Stimulated activated CD8-positive, alpha-beta memory T cell treated with anti-CD3 and anti-CD28 coated beads, Interleukin-15, amount 100 ng/mL, for 1 hour (primary cell): Measurements from ENCODE around the gene GPR153.

Experiments used
- DNase-seq: peaks from one replicate; pipeline ENCODE4 v3.0.0-alpha.2; 2020; ENCODE audit warnings: low read depth

The GPR153 gene

DNA sequence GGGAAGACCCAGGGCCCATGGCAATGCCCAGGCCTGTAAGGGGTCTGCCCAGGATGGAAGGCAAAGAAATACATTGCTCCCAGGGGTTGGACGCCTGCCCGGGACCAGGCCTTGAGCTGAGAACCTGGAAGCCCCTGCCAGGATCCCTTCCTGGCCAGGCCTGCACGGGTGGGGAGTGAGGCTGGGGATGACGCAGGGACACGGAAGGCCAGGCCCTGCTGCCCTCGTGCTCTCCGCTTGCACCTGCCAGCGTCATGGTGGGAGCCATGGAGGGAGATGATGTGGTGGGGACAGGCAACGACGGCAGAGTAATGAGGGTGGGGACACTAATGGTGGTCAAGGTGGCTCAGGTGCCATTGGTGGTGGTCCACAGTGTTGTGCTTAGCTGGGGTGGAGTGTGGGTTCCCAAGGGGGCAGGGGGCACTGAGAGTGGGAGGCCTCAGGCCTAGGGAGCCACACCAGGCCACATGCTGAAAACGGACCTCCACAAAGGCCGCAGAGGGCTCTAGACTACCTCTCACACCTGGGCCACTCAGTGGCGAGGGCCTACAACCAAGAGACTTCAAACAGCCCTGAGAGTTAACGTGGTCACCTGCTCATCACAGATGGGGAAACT, 12.6 kb downstream of the GPR153 start:
- DNase-seq = no peak

DNA sequence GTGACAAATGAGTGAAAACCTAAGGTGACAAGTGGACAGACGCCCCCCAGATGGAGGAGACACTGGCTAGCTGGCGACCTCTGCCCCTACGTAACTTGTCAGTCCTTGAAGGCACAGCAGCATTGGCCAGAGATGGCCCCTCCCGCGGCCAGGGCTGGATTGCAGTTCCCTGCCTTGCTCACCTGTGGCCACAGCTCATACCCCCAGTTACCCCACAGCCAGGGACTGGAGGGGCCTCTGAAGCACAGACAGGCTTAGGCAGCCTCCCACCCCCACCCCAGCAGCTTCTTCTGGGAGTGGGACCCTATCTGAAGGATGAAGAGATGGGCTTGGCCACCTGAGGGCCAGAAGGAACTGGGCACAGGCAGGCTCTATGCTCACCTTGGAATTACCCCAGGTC, 13.2 kb downstream of the GPR153 start:
- DNase-seq = no peak

DNA sequence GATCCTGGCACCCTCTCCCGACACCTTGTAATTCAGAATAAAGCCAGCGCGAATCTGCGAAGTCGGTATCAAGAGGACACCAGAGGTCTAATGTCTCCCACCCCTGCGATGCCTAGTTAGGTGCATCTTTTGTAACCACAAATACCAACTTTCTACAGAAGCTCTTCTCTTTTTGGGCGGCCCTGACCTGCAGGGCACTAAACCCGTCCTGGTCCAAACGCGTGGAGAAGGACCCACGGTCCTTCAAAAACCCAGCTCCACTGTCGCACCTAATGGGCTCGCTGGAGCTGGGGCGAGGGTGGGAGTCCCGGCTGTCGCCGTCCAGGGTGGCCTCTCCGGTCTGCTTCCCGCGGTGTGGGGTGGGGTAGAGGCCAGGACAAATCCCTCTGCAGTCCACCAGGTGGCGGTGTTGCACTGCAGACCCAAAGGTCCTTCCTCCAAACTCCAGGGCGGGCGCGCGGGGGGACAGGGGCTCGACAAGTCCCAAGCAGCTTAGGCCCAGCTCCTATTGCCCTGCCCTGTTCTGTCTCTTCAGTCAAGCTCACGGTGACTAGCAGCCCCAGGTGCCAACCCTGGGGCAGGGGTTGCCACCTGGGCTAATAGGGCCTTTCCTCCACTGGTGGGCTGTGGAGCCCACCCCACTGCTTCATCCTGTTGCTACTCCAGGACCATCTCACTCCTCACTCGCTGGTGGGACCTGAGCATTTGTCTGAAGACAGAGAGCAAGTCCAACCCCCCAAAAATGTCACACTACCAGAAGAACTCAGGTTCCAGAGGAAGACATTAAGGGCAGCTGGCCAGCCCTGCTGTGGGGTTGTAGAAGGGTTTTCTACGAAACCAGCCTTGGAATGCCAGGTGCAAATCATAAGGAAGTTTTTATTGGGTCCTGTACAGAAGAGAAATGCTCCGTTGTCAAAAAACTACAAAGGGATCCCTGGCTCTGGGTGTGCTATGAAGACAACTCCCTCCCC, 14.1 kb downstream of the GPR153 start:
- peak; percentile 72 for DNase-seq

DNA sequence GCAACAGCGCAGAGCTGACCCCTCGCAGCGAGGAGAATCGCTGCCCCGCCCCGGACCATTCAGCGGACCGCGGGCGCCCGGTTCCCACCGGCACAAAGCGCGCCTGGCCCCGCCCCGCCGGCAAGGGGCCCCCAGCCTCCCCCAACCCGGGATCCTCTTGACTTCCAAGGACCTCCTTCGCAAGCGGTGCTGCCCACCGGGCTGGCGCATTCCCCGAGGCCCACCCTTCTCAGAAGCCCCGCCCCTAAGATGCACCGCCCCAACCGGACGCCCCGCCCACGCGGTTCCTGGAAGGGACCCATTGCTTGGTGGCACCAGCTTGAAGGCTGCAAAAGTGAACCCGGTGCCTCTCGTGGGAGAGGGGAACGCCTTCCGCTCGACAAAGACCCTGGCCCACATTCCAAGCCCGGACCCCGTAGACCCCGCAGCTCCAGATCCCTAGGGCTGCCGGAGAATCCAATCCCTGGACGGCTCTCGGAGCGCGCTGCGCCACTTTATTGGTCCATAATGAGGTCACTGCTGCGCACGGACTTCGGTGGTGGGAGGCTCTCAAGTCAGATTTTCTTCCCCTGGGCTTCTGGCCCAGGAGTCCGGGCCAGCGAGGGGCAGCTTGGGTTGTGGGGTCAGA, 14.9 kb downstream of the GPR153 start:
- DNase-seq = no peak

DNA sequence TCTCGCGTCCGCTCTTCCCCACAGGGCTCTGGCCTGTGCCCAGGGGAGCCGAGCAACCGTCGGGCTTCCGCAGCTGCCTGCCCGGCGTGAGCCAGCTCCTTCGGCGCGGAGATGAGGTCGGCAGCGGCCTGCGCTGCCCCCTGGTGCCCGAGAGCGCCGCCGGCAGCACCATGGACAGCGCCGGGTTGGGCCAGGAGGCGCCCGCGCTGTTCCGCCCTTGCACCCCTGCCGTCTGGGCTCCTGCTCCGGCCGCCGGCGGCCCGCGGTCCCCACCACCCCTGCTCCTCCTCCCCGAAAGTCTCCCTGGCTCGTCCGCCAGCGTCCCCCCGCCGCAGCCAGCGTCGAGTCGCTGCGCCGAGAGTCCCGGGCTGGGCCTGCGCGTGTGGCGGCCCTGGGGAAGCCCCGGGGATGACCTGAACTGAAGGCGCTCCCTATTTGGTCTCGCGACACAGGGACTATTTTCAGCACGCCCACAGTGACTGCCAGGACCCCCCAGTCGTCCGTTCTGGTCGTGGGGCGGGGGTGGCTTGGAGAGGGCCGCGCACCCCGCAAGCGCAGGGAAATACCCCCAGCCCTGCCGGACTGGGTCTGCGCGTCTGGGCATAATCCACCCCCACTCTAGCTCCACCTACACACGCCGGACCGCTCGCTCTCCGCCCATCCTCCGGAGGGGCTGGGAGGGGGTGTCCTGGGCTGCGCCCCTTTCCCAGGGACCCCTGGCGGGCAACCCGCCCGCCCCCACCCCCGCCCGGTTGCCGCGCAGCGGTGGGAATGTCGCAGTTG, 15.6 kb downstream of the GPR153 start:
- DNase-seq = peak; percentile 60

DNA sequence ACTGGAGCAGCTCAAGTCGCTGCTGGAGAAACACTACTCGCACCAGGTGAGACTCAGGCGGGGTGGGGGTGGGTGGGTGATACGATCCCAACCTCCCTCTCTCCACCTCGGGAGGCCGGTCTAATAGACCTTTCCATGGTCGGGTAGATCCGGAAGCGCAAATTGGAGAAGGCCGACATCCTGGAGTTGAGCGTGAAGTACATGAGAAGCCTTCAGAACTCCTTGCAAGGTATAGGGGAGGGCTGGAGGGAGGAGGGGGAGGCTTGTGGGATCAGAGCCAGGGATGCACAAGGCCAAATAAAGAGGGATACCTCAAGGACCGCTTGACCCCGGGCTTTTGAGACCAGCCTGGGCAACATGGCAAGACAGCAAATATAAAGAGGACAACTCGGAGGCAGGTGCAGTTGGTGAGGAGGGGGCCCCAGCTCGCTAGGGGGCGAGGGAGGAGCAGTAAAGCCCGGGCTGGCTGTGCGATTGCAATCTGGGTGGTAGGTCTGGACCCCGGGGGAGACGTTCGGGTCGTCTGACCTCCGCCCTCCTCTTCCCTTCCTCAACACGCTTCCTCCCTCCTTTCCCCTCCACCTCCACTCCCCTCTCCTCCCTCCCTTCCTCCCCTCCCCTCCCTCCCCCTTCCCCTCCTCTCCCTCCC, 16.4 kb downstream of the GPR153 start:
- DNase-seq = no peak

DNA sequence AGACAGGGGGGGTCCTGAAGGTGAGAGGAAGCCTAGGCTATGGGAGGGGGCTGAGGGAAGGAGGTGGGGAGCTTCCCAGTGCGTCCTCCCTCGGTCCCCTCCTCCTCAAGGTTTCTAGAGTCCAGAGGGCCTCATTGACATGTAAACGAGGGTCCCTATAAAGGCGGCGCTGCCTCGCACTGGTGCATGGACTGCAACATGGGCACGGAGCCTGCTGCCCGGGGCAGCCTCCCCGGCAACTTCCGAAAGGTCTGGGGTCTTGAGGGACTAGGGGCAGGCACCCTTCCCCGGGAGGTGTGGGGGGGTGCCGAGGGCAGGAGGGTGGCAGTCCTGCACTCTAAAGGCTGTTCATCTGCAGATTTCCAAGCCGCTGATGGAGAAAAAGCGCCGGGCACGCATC, 16.9 kb downstream of the GPR153 start, which contains the start of gene HES3:
Gene HES3, plus strand, starts transcription at position 187 of the 400 bp plus-strand sequence. Its CDS starts 187 bp downstream, at position 374.
- DNase-seq = no peak

DNA sequence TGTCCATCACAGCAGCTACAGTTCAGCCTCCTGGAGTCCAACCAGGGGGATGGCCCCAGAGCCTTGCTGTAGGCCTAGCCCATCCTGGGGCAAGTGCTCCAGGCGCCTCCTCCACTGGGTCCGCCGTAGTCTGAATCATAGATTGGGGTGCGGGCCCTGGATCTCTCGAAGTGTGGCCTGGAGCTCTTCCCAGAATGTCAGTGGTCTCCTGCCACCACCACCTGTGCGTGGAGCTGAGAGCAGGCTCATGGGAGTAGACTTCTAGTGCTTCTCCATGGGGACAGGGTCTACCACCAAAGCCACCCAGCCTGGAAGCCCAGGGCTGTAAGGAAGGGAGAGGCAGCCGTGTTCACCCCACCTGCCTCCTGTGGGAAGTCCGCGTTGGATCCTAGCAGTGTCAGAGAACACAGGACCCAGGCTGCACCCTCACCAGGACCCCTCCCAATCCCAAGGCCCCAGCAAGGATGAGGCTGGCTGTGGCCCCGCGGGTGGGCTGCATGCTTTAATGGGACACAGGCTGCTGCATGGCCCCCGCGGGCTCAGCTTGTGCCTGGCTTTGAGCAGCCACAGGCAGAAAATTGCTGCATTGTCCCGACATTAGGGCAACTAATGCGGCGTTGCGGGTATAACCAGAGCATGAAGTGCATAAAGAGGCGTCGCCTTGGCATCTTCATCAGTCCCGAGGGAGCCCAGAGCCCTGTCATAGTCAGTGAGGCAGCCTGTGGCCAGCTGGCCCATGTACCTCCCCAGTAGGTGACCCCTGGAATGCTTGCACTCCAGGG, 17.7 kb downstream of the GPR153 start:
- DNase-seq = no peak

DNA sequence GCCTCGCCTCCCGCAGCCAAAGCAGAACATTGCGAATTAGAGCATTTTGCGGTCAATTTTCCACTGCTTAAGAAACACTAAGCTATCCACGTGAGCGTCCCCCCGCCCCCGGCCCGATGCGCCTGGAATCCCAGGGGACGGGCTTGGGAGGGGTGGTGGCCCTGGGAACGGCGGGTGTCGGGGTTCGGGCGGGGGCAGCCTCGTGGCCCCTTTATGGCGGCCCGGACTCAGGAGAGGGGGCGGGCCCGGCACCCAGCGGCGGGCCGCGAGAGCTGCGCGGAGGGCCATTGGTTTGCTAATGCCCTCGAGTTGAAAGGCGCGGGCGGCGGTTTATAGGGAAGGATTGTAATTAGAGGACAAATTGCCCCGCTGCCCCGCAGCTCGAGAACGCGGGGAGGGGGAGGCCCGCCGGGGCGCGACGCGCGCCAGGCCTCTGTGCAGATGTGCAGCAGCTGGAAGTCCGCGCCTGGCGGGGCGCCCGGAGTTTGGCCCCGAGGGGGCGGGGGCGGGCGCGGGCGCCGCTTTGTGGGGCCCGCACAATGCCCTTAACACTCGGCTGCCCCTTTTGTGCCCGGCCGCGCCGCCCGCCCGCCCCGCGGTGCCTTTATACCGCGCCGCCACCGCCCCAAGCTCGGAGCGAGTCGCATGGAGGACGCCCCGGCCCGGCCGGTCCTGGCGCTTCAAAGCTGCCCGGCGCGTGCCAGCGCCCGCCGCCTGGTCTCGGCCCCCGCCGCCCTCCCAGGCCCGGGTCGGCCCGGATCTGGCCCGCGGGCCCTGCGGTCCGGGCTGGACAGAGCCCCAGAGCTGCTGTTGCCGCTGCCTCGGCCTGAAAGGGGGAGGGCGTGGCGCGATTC, 18.8 kb downstream of the GPR153 start:
- DNase-seq = no peak

DNA sequence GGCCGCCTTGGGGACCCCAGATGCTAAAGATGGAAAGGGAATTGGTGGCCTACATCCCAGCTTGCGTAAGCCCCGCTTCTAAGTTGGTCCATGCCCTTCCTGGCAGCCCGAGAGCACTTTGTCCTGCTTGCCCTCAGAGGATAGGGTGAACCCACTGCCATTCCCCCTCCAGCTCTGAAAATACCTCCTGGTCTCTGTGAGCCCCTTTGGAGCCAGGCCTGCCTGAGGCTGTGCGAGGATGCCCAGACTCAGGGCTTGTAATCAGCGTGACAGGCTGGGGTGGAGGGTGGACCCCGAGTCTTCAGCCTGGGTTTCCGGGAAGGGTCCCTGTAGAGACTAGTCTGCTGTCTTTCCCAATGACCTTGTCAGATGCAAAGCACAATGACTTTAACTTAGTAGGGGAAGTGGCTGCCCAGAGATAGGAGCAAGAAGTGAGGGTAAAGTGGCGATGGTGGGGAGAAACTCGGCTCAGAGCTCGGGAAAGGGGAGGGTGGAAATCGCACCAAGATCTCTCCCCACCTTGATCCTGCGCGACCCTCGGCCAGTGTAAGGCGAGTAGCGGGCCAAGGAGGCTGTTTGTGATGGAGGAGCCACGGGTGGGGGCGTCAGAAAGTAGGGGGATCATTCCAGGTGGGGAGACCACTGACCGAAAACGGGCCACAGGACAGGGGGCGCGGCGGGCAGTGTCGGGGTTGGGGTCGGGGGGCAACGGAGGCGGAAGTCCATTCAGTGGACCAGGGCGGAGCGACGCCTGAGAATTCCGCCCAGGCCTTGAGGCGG, 19.6 kb downstream of the GPR153 start:
- no peak for DNase-seq

DNA sequence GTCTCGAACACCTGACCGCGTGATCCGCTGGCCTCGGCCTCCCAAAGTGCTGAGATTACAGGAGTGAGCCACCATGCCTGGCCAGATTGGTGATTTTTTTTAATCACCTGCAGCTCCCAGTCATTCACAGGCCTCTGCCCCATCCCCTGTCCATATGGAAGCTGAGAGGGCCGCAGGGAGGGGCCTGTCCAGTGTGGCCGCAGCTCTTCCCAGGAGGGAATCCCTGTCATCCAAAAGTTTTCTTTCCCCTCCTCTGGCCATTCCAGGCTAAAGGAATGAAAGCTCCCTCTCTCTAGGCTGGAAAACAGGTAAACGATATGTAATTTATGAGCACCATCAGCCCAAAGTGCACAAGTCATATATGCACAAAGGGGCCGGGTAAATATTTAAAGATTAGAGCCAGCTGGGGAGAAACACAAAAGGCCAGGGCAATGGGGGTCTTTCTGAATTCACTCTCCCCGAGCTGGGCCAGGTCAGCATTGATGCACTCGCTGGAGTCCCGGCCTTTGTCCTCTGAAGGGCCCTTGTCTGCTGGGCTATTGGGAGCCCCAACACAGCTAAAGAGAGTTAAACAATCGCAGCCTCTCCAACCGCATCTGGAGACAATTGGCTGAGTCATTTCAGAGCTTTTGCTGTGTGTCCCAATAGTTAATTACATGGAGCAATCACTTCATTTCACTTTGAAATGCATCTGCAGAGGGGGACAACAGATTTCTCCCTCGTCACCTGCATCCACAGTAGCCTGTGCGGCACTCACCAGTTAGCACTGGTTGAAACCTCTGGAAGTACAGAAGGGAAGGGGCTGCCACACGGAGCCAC, 20.7 kb downstream of the GPR153 start:
- DNase-seq = no peak

DNA sequence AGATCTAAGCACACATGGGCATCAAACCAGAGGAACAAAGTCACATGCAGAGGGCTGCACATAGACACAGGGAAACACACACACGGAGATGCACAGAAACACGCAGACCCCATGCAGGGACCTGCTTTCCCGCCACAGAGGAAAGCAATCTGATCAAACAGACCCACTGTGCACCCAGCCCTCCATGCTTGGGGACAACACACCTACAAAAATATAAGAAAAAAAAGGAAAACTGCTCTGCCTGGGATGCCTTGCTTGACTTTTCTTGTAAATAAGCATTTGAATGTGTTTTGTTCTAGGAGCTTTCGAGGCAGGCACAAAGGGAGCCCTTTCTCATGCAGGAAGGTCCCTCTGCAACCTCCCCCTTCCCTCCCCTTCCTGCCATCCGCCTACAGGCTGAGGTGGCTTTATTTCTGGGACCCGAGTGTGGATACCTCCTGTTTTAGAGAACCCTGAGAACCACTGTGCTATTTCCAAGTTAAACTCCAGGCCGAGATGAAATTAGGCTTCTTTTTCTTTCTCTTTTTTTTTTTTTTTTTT, 21.6 kb downstream of the GPR153 start:
- DNase-seq = no peak

DNA sequence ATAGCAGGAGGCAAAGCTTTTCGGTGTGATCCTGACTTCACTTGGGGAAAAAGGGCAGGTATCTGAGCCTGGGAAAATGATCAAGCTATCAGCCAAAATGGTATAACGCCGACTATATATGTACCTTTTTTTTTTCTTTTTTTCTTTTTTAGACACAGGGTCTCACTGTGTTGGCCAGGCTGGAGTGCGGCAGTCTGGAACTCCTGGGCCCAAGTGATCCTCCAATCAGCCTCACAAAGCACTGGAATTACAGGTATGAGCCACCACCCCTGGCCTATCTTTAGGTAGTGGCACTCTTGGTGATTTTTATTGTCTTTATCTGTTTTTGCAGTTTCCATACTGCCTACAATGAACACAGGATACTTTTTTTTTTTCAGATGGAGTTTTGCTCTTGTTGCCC, 23.8 kb downstream of the GPR153 start:
- no peak for DNase-seq

DNA sequence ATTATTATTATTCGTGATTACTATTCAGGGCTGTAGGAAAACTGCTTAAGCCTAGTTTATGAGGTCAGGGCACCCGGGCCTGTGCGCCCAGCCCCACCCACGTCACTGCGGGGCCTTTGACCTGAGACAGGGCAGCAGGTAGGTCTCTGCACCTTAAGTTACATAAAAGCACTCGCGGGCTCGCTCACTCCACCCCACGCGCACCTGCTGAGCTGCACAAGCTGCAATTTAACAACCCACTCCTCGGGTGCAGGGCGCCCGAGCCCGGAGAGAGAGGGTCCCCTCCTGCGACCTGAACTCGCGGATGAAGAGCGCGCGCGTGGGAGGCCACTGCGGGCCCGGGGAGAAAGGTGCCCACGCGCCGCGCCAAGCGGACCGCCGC, 25.6 kb downstream of the GPR153 start:
- no peak for DNase-seq

DNA sequence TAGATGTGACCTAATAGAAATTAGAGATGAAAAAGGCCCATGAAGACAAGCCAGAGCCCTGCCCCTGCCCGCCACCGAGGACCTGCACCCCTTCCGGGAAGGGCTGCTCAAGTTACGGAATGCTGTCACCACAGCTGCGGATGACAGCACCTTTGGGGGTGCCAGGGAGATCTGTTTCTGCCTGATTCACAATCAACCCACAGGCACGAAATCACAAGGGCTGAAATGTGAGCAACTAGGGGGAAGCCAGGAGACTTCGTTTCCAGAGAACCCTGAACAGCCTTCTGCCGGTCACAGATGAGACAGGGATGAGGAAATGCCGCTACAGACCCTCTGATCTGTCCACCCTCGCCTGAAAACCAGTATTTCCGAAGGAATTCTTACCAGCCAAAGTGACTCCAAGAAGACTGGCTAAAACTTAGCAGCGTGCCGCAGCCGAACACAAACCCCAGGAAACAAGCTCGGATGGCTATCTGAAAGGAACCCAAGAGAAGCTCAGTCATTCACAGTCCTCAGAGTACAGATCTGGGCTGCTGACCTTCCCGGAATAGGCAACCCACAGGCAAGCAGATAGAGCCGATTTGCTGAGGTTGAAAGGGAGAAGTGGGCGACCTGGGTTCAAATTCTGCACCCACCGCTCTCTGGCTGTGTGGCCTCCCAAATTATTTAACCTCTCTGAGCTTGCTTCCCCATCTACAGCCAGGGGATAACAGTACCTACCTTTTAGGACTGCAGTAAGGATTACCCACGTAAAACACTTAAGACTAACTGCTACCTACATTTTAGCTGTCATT, 26.2 kb downstream of the GPR153 start:
- no peak for DNase-seq

DNA sequence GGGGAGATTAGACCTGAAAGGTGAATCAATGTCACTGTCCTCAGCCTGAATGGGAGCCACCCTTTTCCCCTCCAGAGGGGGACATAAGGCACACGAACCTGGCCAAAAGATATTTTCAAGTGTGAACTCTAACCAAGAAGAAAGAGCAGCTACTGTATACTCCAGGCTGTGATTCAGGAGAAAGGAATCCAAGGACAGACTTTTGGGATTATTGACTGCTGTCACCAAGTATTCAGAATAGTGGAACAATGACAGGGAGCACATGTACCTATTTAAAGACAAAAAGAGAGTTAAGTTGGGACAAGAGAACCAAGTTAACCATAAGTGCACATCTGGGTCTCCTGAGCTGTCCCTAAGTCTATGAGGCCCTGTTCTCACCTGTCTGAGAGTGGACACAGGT, 27.5 kb downstream of the GPR153 start:
- DNase-seq = no peak

DNA sequence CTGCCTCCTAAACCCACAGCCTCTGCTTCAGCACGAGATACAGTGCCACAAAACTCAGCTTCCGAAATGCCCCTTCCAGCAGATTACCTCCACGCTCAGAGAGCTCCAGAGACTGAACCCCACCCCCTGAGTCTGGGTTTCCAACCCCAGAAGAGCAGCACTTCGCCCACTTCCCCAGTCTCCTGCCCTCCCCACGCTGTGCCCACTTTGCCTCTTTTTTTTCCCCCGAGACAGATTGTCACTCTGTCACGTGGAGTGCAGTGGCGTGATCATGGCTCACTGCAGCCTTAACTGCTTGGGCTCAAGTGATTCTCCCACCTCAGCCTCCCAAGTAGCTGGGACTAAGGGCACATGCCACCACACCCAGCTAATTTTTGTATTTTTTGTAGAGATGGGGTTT, 35.2 kb downstream of the GPR153 start:
- no peak for DNase-seq
